Karpas-422 (cell line): ENCODE data around the gene HIC1. TPM values are rescaled to one million over a fixed set of nuclear protein-coding genes. Genes with fewer than 3 reads are reported as not detected.
"Not testable (repeated sequence)": the region's sequence is repeated elsewhere in the genome, so short reads cannot be mapped to it uniquely, and the experiment has no call there.

Experiments used
- DNase-seq: peaks from one replicate; pipeline ENCODE4 v3.0.0-alpha.2; 2015
- H2AFZ ChIP-seq: fragments of 200-600 bp; sonication (generic); 2 replicates; pipeline ENCODE4 v1.6.1; 2014; ENCODE audit warnings: antibody characterized with exemption, low read length, mixed read lengths
- H3K27ac ChIP-seq: fragments of 200-600 bp; sonication (generic); 2 replicates; pipeline ENCODE4 v1.5.1; 2014; ENCODE audit warnings: mild to moderate bottlenecking, low read length, moderate library complexity
- H3K27me3 ChIP-seq: fragments of 200-600 bp; sonication (generic); 2 replicates; pipeline ENCODE4 v1.6.1; 2014; ENCODE audit warnings: low read length, mixed read lengths
- H3K36me3 ChIP-seq: fragments of 200-600 bp; sonication (generic); 2 replicates; pipeline ENCODE4 v1.6.1; 2014; ENCODE audit warnings: low read length, mixed read lengths; ENCODE audit not compliant: insufficient read depth
- H3K4me1 ChIP-seq: fragments of 200-600 bp; sonication (generic); 2 replicates; pipeline ENCODE4 v1.6.1; 2014; ENCODE audit warnings: mild to moderate bottlenecking, low read length, mixed read lengths
- H3K4me2 ChIP-seq: fragments of 200-600 bp; sonication (generic); 2 replicates; pipeline ENCODE4 v1.6.1; 2014; ENCODE audit warnings: low read length, low read depth, mild to moderate bottlenecking; ENCODE audit not compliant: poor library complexity, severe bottlenecking
- H3K4me3 ChIP-seq: fragments of 200-600 bp; sonication (generic); 2 replicates; pipeline ENCODE4 v1.5.1; 2014; ENCODE audit warnings: mild to moderate bottlenecking, antibody characterized with exemption, low read length, mixed read lengths
- H3K79me2 ChIP-seq: fragments of 200-600 bp; sonication (generic); 2 replicates; pipeline ENCODE4 v1.6.1; 2014; ENCODE audit warnings: mild to moderate bottlenecking, low read length, mixed read lengths
- H3K9ac ChIP-seq: fragments of 200-600 bp; sonication (generic); 2 replicates; pipeline ENCODE4 v1.6.0; 2014; ENCODE audit warnings: low read length
- H3K9me2 ChIP-seq: fragments of 200-600 bp; sonication (generic), shearing (Covaris generic); replicated peaks from 2 replicates; pipeline ENCODE4 v1.6.0; 2014; ENCODE audit warnings: mild to moderate bottlenecking, low read length, moderate library complexity; ENCODE audit not compliant: insufficient read depth
- H3K9me3 ChIP-seq: fragments of 300-700, 200-600 bp; sonication (generic); 2 replicates; pipeline ENCODE4 v1.6.1; 2014; ENCODE audit warnings: low read length, mixed read lengths
- H4K20me1 ChIP-seq: fragments of 200-600 bp; sonication (generic); 2 replicates; pipeline ENCODE4 v1.6.1; 2014; ENCODE audit warnings: mild to moderate bottlenecking, antibody characterized with exemption, low read length, low read depth; ENCODE audit not compliant: insufficient read depth
- total RNA-seq: library from RNA; depleted of rRNA; stranded (reverse); fragments of >200 nt; shearing (Covaris generic); gene quantifications from 2 replicates; pipeline ENCODE4 v1.2.3, GENCODE V29; 2014; ENCODE audit warnings: low replicate concordance; rRNA removed

Gene HIC1
- total RNA-seq, result 3.2 and 13.9 TPM in 2 replicates

GRCh38 chr17:2054512-2055291 is at the start of gene HIC1:
TSS of gene HIC1 (plus strand) at chr17:2055103. CDS start at chr17:2056691, 1,588 bp downstream.
- Histone ChIP-seq H3K4me3 (peak within 1 kb of the TSS; percentile 85), H3K4me1 (peaks cover 54% of the 10 kb centered on the region), H3K36me3 (no peaks in the 10 kb centered on the region), H3K9me3 (no peaks in the 10 kb centered on the region), H3K79me2 (no peaks in the 10 kb centered on the region), H2AFZ (peak within 1 kb of the TSS; percentile 54), H3K27me3 (no peaks in the 10 kb centered on the region), H4K20me1 (peaks cover 18% of the 10 kb centered on the region; the same call in 1 of the 2 replicates), H3K27ac (no peak within 1 kb of the TSS), H3K9me2 (no peaks in the 10 kb centered on the region), H3K4me2 (peak within 1 kb of the TSS; percentile 98), H3K9ac (peak within 1 kb of the TSS; percentile 66)
- peak; percentile 91 for DNase-seq

DNA sequence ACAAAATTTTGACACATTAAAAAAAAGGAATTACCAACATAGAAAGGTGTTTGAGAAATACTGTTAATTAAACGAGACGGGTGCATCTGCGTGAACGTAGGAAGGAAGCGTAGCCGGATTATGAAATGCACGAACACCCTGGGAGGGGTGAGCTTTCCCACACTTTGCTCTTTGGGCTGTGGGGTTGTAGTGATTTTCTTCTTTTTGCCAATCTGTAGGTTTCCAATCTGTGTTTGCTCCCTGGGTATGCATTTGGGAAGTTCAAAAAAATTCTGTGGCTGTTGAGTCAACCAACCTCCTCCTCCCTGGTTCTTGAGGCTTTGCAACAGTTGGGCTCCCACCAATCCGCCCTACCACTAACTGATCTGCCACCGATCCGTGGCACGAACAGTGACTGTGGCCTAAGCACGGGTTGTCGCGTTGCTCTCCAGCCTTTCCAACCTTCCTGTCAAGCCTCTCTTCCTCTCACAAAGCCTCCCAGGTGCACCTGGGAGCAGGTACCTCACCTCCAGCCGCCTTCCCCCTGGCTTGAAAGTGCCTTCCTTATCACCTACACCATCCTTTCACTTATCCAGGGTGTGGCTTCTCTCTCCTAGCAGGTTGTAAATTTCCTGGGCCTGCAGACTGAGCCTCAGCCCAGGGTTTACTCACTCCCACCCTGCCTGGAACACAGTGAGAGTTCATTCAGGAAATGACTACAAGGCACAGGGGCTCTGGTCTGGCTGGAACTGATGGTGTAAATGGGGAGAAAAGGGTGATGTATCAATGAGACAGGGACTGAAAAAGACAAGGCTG is 46.4 kb upstream of the HIC1 start:
- H3K9me3 ChIP-seq, result no peaks in the 10 kb centered on the region
- no peak overlapping the region for H3K27ac ChIP-seq
- no peak overlapping the region for H3K9ac ChIP-seq
- H4K20me1 ChIP-seq, result no peaks in the 10 kb centered on the region
- H3K4me3 ChIP-seq, result no peak overlapping the region
- no peaks in the 10 kb centered on the region for H3K79me2 ChIP-seq
- H3K27me3 ChIP-seq, result no peaks in the 10 kb centered on the region
- H3K4me2 ChIP-seq, result no peak overlapping the region
- no peaks in the 10 kb centered on the region for H3K36me3 ChIP-seq
- H3K4me1 ChIP-seq, result no peaks in the 10 kb centered on the region
- H3K9me2 ChIP-seq, result no peaks in the 10 kb centered on the region
- no peak overlapping the region for H2AFZ ChIP-seq
- DNase-seq, result no peak

DNA sequence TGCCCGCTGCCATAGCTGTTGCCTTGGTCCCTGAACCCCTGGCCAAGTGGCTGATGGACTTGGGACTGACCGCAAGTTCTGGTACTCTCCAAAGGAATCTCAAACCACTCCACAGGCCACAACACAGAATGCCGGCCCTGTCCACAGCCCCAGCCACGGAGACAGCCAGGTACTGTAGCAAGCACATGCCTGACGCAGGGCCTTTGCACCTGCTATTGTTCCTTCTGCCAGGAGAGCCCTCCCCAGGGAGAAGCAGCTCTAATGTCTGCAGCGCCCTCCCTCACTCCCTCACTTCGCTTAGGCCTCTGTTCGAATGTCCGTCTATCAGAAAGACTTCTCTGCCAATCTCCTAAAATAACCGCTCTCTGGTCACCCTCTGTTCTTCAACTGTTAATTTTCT is 45.2 kb upstream of the HIC1 start:
- H3K9me2 ChIP-seq, result no peaks in the 10 kb centered on the region
- H3K4me3 ChIP-seq, result no peak overlapping the region
- no peaks in the 10 kb centered on the region for H4K20me1 ChIP-seq
- no peak overlapping the region for H3K9ac ChIP-seq
- no peak overlapping the region for H2AFZ ChIP-seq
- H3K36me3 ChIP-seq, result no peaks in the 10 kb centered on the region
- no peak overlapping the region for H3K27ac ChIP-seq
- no peaks in the 10 kb centered on the region for H3K27me3 ChIP-seq
- H3K9me3 ChIP-seq, result no peaks in the 10 kb centered on the region
- H3K4me2 ChIP-seq, result no peak overlapping the region
- DNase-seq, result no peak
- no peaks in the 10 kb centered on the region for H3K4me1 ChIP-seq
- no peaks in the 10 kb centered on the region for H3K79me2 ChIP-seq

- H3K4me3 ChIP-seq, result no peak overlapping the region
- no peaks in the 10 kb centered on the region for H4K20me1 ChIP-seq
- no peak for DNase-seq
- no peaks in the 10 kb centered on the region for H3K36me3 ChIP-seq
- no peaks in the 10 kb centered on the region for H3K79me2 ChIP-seq
- H3K27ac ChIP-seq, result no peak overlapping the region
- no peak overlapping the region for H3K4me2 ChIP-seq
- no peaks in the 10 kb centered on the region for H3K9me2 ChIP-seq
- H3K9ac ChIP-seq, result no peak overlapping the region
- H3K9me3 ChIP-seq, result no peaks in the 10 kb centered on the region
- no peak overlapping the region for H2AFZ ChIP-seq
- no peaks in the 10 kb centered on the region for H3K4me1 ChIP-seq
- H3K27me3 ChIP-seq, result no peaks in the 10 kb centered on the region
Observed at GRCh38 chr17:2011411-2012371, 43.2 kb upstream of the HIC1 start.

DNA sequence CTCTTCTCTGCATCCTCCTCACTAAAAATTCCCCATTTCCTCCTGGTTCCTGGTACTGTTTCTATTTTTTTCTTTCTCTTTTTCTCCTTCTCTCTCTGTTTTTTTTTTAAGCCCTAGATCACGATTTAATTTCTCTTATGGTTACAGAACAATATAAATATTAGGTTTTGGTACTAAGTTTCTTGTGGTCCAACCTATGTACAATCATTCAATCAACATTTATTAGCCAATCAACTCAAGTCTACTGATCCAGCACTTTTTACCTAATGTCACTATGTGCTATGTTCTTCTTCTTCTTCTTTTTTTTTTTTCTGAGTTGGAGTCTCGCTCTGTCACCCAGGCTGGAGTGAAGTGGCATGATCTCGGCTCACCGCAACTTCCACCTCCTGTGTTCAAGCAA is 42.4 kb upstream of the HIC1 start:
- Histone ChIP-seq H3K4me3 (no peak overlapping the region), H3K9me2 (no peaks in the 10 kb centered on the region), H3K27ac (no peak overlapping the region), H2AFZ (no peak overlapping the region), H3K27me3 (no peaks in the 10 kb centered on the region), H3K4me2 (no peak overlapping the region), H4K20me1 (no peaks in the 10 kb centered on the region), H3K36me3 (no peaks in the 10 kb centered on the region), H3K79me2 (no peaks in the 10 kb centered on the region), H3K4me1 (peaks cover 5% of the 10 kb centered on the region), H3K9me3 (no peaks in the 10 kb centered on the region), H3K9ac (no peak overlapping the region)
- no peak for DNase-seq

- DNase-seq, H2AFZ ChIP-seq, H3K9me3 ChIP-seq, H3K4me2 ChIP-seq, H3K79me2 ChIP-seq, H3K27ac ChIP-seq, H3K9me2 ChIP-seq, H3K27me3 ChIP-seq, H3K36me3 ChIP-seq, H3K4me3 ChIP-seq, H3K9ac ChIP-seq, H4K20me1 ChIP-seq: not testable (repeated sequence)
- H3K4me1 ChIP-seq, result peaks cover 13% of the 10 kb centered on the region
Observed at GRCh38 chr17:2013220-2013993, 41.5 kb upstream of the HIC1 start.

- H3K27ac ChIP-seq, result no peak overlapping the region
- no peaks in the 10 kb centered on the region for H3K79me2 ChIP-seq
- H2AFZ ChIP-seq, result no peak overlapping the region
- H3K4me2 ChIP-seq, result no peak overlapping the region
- peaks cover 13% of the 10 kb centered on the region for H3K4me1 ChIP-seq
- no peaks in the 10 kb centered on the region for H3K9me3 ChIP-seq
- H3K9ac ChIP-seq, result no peak overlapping the region
- no peak overlapping the region for H3K4me3 ChIP-seq
- H3K9me2 ChIP-seq, result no peaks in the 10 kb centered on the region
- H3K27me3 ChIP-seq, result no peaks in the 10 kb centered on the region
- no peaks in the 10 kb centered on the region for H3K36me3 ChIP-seq
- H4K20me1 ChIP-seq, result no peaks in the 10 kb centered on the region
- DNase-seq, result no peak
Observed at GRCh38 chr17:2013994-2014317, 40.9 kb upstream of the HIC1 start.
